Epithelial cell of prostate (primary cell): ENCODE data around the gene CHRDL2.
"Not testable (repeated sequence)": the region's sequence is repeated elsewhere in the genome, so short reads cannot be mapped to it uniquely, and the experiment has no call there.

Source experiments
- DNase-seq: peaks from one replicate; pipeline ENCODE4 v3.0.0-alpha.2; 2011; ENCODE audit warnings: low read depth, low spot score
- H3K27ac ChIP-seq: fragments of 450-650 bp; 2 replicates; pipeline ENCODE4 v1.5.1; 2017; ENCODE audit warnings: mild to moderate bottlenecking

Gene CHRDL2

GRCh38 chr11:74731301-74732094, at the start of gene CHRDL2:
CHRDL2 (minus strand) TSS chr11:74731426; CDS start chr11:74730888, 538 bp downstream.
- no peak within 1 kb of the TSS for H3K27ac ChIP-seq
- no peak for DNase-seq

DNA sequence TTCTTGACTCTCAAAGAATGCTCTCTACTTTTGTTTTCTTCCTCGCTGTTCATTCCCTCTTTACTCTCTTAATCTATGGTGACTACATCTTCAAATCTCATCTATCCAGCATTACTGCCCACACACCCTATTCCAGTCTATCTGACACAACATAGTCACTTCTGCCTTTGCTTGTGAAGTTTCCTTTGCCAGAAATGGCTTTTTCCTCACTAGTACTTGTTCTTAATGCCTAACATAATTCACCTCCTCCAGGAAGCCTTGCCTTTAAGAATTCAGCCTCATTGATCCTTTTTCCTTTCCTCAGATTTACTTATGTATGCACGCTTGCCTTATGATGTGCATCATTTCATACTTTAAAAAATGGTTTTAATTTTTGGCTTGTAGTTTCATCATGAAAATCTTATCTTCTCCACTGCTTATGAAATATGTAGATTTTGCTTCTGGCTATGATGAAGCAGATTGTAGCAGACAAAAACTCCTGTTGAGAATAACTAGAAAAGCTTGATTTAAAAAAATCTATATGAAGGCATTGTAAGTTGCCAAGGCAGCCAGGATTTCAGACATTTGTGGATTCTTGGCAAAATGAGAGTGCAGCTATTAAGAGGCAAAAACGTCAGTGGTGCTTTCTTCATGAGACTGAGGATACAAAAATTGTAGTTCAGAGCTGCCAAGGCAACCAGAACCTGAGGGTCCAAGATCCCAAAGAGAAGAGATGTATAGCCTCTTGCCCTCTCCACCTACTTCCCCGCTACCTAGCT, 49.2 kb upstream of the CHRDL2 start:
- DNase-seq, result no peak
- no peak overlapping the region for H3K27ac ChIP-seq

DNA sequence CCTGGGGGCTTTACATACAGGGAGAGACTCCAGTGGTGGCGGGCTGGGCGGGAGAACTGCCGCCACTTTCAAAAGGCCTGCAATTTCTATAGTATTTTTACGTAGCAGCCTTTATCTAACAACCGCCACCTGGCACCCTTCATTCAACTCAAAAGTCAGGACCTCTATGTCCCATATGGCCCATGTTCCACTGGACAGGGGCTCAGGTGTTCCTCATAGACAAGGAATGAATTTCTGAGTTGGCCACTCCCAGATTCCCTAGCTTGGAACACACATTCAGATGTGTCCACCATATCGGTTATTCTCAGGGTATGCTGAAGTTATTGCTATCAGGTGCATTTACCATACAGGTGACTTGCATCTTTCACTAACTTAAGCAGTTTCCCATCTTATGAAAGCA, 47.4 kb upstream of the CHRDL2 start:
- DNase-seq, result no peak
- no peak overlapping the region for H3K27ac ChIP-seq

- H3K27ac ChIP-seq, result no peak overlapping the region
- DNase-seq, result no peak
These were observed 46.7 kb upstream of the CHRDL2 start for GRCh38 chr11:74777877-74778276.

DNA sequence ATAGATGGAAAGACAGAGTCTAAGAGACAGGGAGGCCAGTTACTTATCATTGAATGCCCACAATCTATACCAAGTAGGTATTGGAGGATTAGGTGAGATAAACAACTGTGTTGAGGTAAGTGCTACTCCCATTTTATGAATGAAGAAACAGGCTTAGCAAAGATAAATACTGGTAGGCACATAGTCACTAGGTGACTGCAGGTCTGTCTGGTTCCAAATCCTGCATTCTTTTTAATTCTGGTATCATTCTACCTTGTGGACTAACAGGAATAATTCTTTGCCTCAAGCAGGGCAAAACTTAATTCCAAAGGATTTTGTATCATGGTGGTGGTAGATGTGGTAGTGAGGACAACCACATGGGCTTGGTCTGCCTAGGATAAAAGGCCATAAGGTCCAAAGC, 45.8 kb upstream of the CHRDL2 start:
- H3K27ac ChIP-seq, result no peak overlapping the region
- no peak for DNase-seq

DNA sequence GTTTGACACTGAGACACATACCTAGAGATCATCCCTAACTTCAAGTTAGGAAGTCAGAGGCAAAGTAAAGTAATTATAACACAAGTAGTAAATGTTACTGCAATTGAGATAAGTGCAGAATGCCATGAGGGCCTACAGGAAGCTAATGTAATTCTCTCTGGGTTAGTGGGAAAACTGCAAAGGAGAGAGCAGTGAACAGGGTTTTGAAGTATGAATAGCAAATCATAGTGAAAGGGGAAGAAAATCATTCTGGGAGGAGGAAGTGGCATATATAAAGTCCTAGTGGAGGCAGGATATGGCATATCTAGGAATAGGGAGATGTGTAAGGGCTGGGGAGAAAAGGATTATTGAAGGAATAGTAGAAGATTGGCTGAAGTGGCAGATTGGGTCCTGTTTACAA, 45.3 kb upstream of the CHRDL2 start:
- no peak overlapping the region for H3K27ac ChIP-seq
- no peak for DNase-seq

DNA sequence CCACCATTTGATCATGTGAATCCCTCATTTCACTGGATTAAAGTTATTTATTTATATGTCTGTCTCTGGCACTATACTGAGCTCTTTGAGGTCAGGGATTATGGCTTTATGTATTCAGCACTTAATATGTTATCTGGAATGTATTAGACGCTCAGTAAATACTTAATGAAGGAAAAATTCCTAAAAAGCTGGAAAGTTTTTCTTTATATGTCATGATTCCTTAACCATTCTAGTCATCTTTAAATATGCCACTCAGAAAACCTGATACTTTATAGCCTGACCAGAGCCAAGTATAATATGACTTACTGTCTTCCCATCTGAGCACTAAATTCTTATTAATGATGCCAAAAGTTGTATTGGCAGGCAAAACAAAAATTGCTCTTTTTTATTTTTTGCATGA, 44.5 kb upstream of the CHRDL2 start:
- no peak overlapping the region for H3K27ac ChIP-seq
- DNase-seq, result no peak

DNA sequence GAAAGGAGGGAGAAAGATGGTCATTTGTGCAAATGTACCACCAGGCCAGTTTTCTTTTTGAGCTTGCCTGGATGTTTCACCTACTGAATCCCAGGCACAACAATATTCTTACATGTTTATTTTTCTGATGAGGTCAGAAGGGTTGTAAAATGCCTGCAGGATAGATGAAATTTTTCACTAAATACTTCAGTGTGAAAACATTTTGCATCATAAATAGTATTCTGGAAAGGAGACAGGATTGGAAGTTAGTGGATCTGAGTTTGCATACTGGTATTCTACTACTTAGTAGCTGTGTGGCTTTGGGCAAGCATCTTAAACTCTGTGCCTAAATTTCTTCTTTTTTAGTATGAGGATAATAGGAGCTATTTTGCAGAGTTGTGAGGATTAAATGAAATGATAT, 42.2 kb upstream of the CHRDL2 start:
- no peak for DNase-seq
- H3K27ac ChIP-seq, result no peak overlapping the region

- no peak for DNase-seq
- no peak overlapping the region for H3K27ac ChIP-seq
These were observed 39.9 kb upstream of the CHRDL2 start for GRCh38 chr11:74771139-74771538.

- no peak overlapping the region for H3K27ac ChIP-seq
- no peak for DNase-seq
These were observed 39.2 kb upstream of the CHRDL2 start for GRCh38 chr11:74770456-74770855.

DNA sequence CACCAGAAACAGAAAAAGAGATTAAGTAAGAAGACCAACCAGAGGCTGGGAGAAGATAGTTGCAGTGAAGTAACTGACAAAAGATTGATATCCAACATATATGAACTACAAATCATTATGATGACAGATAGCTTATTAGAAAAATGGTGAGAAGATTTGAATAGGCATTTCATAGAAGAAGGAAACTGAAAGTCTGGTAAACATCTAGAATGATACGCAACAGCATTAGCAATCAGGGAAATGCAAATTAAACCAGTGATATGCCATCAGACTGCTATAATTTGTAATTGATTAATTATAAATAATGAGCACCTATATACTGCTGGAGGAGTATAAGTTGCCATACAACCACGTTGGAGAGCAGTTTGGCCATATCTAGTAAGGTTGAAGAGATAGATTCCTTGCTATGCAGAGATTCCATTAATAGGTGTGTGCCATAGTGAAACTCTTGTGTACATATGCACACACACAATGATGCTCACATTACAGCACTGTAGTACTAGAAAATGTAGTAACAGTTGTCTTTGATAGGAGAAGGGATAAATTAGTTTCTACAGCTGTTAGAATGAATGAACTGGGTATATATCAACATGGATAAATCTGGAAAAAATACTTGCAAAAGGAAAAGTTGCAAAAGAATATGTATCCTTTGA, 38.0 kb upstream of the CHRDL2 start:
- no peak overlapping the region for H3K27ac ChIP-seq

GRCh38 chr11:74768172-74768651, 37.0 kb upstream of the CHRDL2 start:
- H3K27ac ChIP-seq, DNase-seq: not testable (repeated sequence)

More for the DNA sequence above, 38.0 kb upstream of the CHRDL2 start:
- DNase-seq, result no peak

- no peak for DNase-seq
- no peak overlapping the region for H3K27ac ChIP-seq
These were observed 35.7 kb upstream of the CHRDL2 start for GRCh38 chr11:74766905-74767304.

- no peak for DNase-seq
- peak overlapping the region; percentile 93 for H3K27ac ChIP-seq
These were observed 25.3 kb upstream of the CHRDL2 start for GRCh38 chr11:74756571-74756970.

- H3K27ac ChIP-seq, result peak overlapping the region; percentile 93
- DNase-seq, result no peak
These were observed 24.3 kb upstream of the CHRDL2 start for GRCh38 chr11:74755395-74755995.

- peak; percentile 75 for DNase-seq
- peak overlapping the region; percentile 93 for H3K27ac ChIP-seq
These were observed 23.5 kb upstream of the CHRDL2 start for GRCh38 chr11:74754507-74755252.

GRCh38 chr11:74751303-74751702, 20.1 kb upstream of the CHRDL2 start:
- no peak overlapping the region for H3K27ac ChIP-seq
- no peak for DNase-seq

DNA sequence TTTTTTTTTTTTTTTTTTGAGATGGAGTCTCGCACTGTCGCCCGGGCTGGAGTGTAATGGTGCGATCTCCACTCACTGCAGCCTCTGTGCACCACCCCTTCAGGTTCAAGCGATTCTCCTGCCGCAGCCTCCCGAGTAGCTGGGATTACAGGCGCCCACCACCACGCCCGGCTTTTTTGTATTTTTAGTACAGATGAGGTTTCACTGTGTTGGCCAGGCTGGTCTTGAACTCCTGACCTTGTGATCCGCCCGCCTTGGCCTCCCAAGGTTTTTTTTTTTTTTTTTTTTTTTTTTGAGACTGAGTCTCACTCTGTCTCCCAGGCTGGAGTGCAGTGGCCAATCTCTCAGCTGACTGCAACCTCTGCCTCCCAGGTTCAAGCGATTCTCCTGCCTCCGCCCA, 19.4 kb upstream of the CHRDL2 start:
- DNase-seq, H3K27ac ChIP-seq: not testable (repeated sequence)

GRCh38 chr11:74749965-74750296, 18.7 kb upstream of the CHRDL2 start:
- peak overlapping the region; percentile 89 for H3K27ac ChIP-seq

More at GRCh38 chr11:74749965-74750296, 18.7 kb upstream of the CHRDL2 start:
- no peak for DNase-seq
